Activated naive CD8-positive, alpha-beta T cell treated with anti-CD3 and anti-CD28 coated beads, Interleukin-2, amount 10 ng/mL, durations not matched to agents 7 days and 5 days (primary cell): ENCODE measurements around the gene ZNG1A. TPM values are rescaled to one million over a fixed set of nuclear protein-coding genes. Genes with fewer than 3 reads are reported as not detected.
"Not testable (repeated sequence)": the region's sequence is repeated elsewhere in the genome, so short reads cannot be mapped to it uniquely, and the experiment has no call there.

Experiments used
- ATAC-seq: fragments of 150-1000 bp; cut with Tn5 transposase; one replicate; pipeline ENCODE4 v1.10.0; 2021; ENCODE audit warnings: low read depth, moderate library complexity
- POLR2A ChIA-PET: fragments of 350-600 bp; sonication (Branson Sonifier 250); formaldehyde crosslinking; loops from one replicate; lab custom pipeline; 2021; ENCODE audit warnings: antibody characterized with exemption; lab: Charles Lee
- DNase-seq: peaks from one replicate; pipeline ENCODE4 v3.0.0; 2021
- H3K27ac Mint-ChIP-seq: one replicate; pipeline ENCODE4 v1.8.0; 2022; ENCODE audit warnings: mild to moderate bottlenecking, mixed read lengths
- H3K27me3 Mint-ChIP-seq: one replicate; pipeline ENCODE4 v1.8.0; 2022; ENCODE audit warnings: mild to moderate bottlenecking, moderate library complexity, mixed read lengths
- H3K36me3 Mint-ChIP-seq: one replicate; pipeline ENCODE4 v1.8.0; 2021; ENCODE audit warnings: mild to moderate bottlenecking, mixed read lengths
- H3K4me1 Mint-ChIP-seq: one replicate; pipeline ENCODE4 v1.8.0; 2021; ENCODE audit warnings: mixed read lengths
- H3K4me3 Mint-ChIP-seq: one replicate; pipeline ENCODE4 v1.8.0; 2022; ENCODE audit warnings: mild to moderate bottlenecking, moderate library complexity, mixed read lengths
- H3K9me3 Mint-ChIP-seq: one replicate; pipeline ENCODE4 v1.8.0; 2021; ENCODE audit warnings: mixed read lengths
- total RNA-seq, 2 experiments: library from RNA; stranded (reverse); gene quantifications; one replicate each; pipeline ENCODE4 v1.2.3, GENCODE V29; 2021

The ZNG1A gene
- total RNA-seq, 2 experiments from 2014 or later: 26.4 to 27.5 TPM

GRCh38 chr9:214648-215493 lies 36.0 kb upstream of the ZNG1A start, which contains the start of gene DOCK8:
TSS of gene DOCK8 (plus strand) at chr9:214865. CDS start at chr9:214977, 112 bp downstream.
- Mint-ChIP-seq H3K36me3 (peaks cover 21% of the 10 kb centered on the region), H3K9me3 (no peaks in the 10 kb centered on the region), H3K27ac (peak within 1 kb of the TSS; percentile 88), H3K4me1 (peaks cover 22% of the 10 kb centered on the region), H3K4me3 (peak within 1 kb of the TSS; percentile 87), H3K27me3 (no peaks in the 10 kb centered on the region)
- ATAC-seq (peak; percentile 82), DNase-seq (peak; percentile 85)
- POLR2A ChIA-PET: interaction anchor here (1.1 to 4.3 kb wide), 17 partner anchors 10 to 92 kb away, joined by 3 to 129 read pairs (median 7); no protein-coding TSS in a partner anchor

- H3K4me1 Mint-ChIP-seq: peaks cover 21% of the 10 kb centered on the region
- no peak for DNase-seq
- peak overlapping the region; percentile 87 for H3K4me3 Mint-ChIP-seq
- peaks cover 21% of the 10 kb centered on the region for H3K36me3 Mint-ChIP-seq
- H3K27me3 Mint-ChIP-seq: peaks cover 1% of the 10 kb centered on the region
- H3K27ac Mint-ChIP-seq: peak overlapping the region; percentile 76
- ATAC-seq: no peak
- H3K9me3 Mint-ChIP-seq: no peaks in the 10 kb centered on the region
- POLR2A ChIA-PET: interaction anchor here (0.5 to 4.3 kb wide), 13 partner anchors 10 to 141 kb away, joined by 3 to 129 read pairs (median 11); no protein-coding TSS in a partner anchor
These were observed 35.4 kb upstream of the ZNG1A start for GRCh38 chr9:214351-214647.

- peak overlapping the region; percentile 87 for H3K4me3 Mint-ChIP-seq
- peaks cover 21% of the 10 kb centered on the region for H3K36me3 Mint-ChIP-seq
- H3K27ac Mint-ChIP-seq: peak overlapping the region; percentile 76
- DNase-seq, ATAC-seq, H3K9me3 Mint-ChIP-seq, H3K27me3 Mint-ChIP-seq: not testable (repeated sequence)
- POLR2A ChIA-PET: interaction anchor here (0.5 to 4.3 kb wide), 11 partner anchors 10 to 141 kb away, joined by 3 to 129 read pairs (median 12); no protein-coding TSS in a partner anchor
- H3K4me1 Mint-ChIP-seq: peaks cover 22% of the 10 kb centered on the region
These were observed 35.0 kb upstream of the ZNG1A start for GRCh38 chr9:213901-214300.

GRCh38 chr9:212297-212696 lies 33.4 kb upstream of the ZNG1A start:
- peaks cover 18% of the 10 kb centered on the region for H3K4me1 Mint-ChIP-seq
- no peak overlapping the region for H3K27ac Mint-ChIP-seq
- peaks cover 11% of the 10 kb centered on the region for H3K27me3 Mint-ChIP-seq
- POLR2A ChIA-PET: interaction anchor here (2.1 kb wide), 1 partner anchor 60 kb away, joined by 5 read pairs; no protein-coding TSS in a partner anchor
- ATAC-seq (no peak), DNase-seq (no peak)
- H3K4me3 Mint-ChIP-seq: no peak overlapping the region
- H3K9me3 Mint-ChIP-seq: no peaks in the 10 kb centered on the region
- H3K36me3 Mint-ChIP-seq: peaks cover 12% of the 10 kb centered on the region

GRCh38 chr9:211557-211956 lies 32.7 kb upstream of the ZNG1A start:
- Mint-ChIP-seq H3K4me3 (no peak overlapping the region), H3K4me1 (peaks cover 10% of the 10 kb centered on the region), H3K27me3 (peaks cover 13% of the 10 kb centered on the region), H3K36me3 (peaks cover 5% of the 10 kb centered on the region), H3K27ac (no peak overlapping the region), H3K9me3 (no peaks in the 10 kb centered on the region)
- ATAC-seq: no peak
- POLR2A ChIA-PET: interaction anchor here (0.5 to 2.1 kb wide), 4 partner anchors 8 to 70 kb away, joined by 3 to 5 read pairs (median 4); no protein-coding TSS in a partner anchor
- no peak for DNase-seq

- Mint-ChIP-seq H3K9me3 (no peaks in the 10 kb centered on the region), H3K4me1 (peaks cover 8% of the 10 kb centered on the region), H3K36me3 (peaks cover 2% of the 10 kb centered on the region), H3K27ac (no peak overlapping the region), H3K27me3 (peaks cover 15% of the 10 kb centered on the region), H3K4me3 (no peak overlapping the region)
- DNase-seq: no peak
- POLR2A ChIA-PET: interaction anchor here (0.5 to 2.1 kb wide), 4 partner anchors 8 to 71 kb away, joined by 3 to 5 read pairs (median 4); no protein-coding TSS in a partner anchor
- ATAC-seq: no peak
These were observed 32.2 kb upstream of the ZNG1A start for GRCh38 chr9:211036-211435.

- DNase-seq (no peak), ATAC-seq (no peak)
- Mint-ChIP-seq H3K27me3 (peaks cover 15% of the 10 kb centered on the region), H3K9me3 (no peaks in the 10 kb centered on the region), H3K4me3 (no peak overlapping the region), H3K36me3 (no peaks in the 10 kb centered on the region), H3K27ac (no peak overlapping the region), H3K4me1 (peaks cover 5% of the 10 kb centered on the region)
- POLR2A ChIA-PET: no interaction called here
These were observed 30.4 kb upstream of the ZNG1A start for GRCh38 chr9:209143-209758.

GRCh38 chr9:206481-206880 lies 27.6 kb upstream of the ZNG1A start:
- no peaks in the 10 kb centered on the region for H3K36me3 Mint-ChIP-seq
- H3K9me3 Mint-ChIP-seq: no peaks in the 10 kb centered on the region
- DNase-seq (no peak), ATAC-seq (no peak)
- H3K4me3 Mint-ChIP-seq: no peak overlapping the region
- peaks cover 18% of the 10 kb centered on the region for H3K27me3 Mint-ChIP-seq
- H3K27ac Mint-ChIP-seq: no peak overlapping the region
- H3K4me1 Mint-ChIP-seq: peaks cover 5% of the 10 kb centered on the region
- POLR2A ChIA-PET: no interaction called here

GRCh38 chr9:199601-200000 lies 20.7 kb upstream of the ZNG1A start:
- not testable (repeated sequence) for H3K4me1 Mint-ChIP-seq

GRCh38 chr9:178140-178825 lies 573 bp downstream of the ZNG1A start:
- ATAC-seq, H3K9me3 Mint-ChIP-seq, POLR2A ChIA-PET, H3K27me3 Mint-ChIP-seq, H3K36me3 Mint-ChIP-seq, H3K4me1 Mint-ChIP-seq, DNase-seq: not testable (repeated sequence)
- H3K4me3 Mint-ChIP-seq: peak overlapping the region; percentile 80
- H3K27ac Mint-ChIP-seq: peak overlapping the region; percentile 85

More at GRCh38 chr9:199601-200000, 20.7 kb upstream of the ZNG1A start:
- POLR2A ChIA-PET, H3K4me3 Mint-ChIP-seq, H3K27ac Mint-ChIP-seq, DNase-seq, H3K36me3 Mint-ChIP-seq, H3K9me3 Mint-ChIP-seq, ATAC-seq, H3K27me3 Mint-ChIP-seq: not testable (repeated sequence)

- POLR2A ChIA-PET, ATAC-seq, H3K4me3 Mint-ChIP-seq, H3K36me3 Mint-ChIP-seq, H3K4me1 Mint-ChIP-seq, H3K27me3 Mint-ChIP-seq, H3K27ac Mint-ChIP-seq, H3K9me3 Mint-ChIP-seq, DNase-seq: not testable (repeated sequence)
These were observed 9.1 kb downstream of the ZNG1A start for GRCh38 chr9:169757-170156.

- DNase-seq, H3K4me1 Mint-ChIP-seq, H3K36me3 Mint-ChIP-seq, H3K27ac Mint-ChIP-seq, POLR2A ChIA-PET, H3K4me3 Mint-ChIP-seq, ATAC-seq, H3K9me3 Mint-ChIP-seq, H3K27me3 Mint-ChIP-seq: not testable (repeated sequence)
These were observed 19.0 kb downstream of the ZNG1A start for GRCh38 chr9:159871-160270.

GRCh38 chr9:151173-151572 lies 27.7 kb downstream of the ZNG1A start:
- H3K4me3 Mint-ChIP-seq, POLR2A ChIA-PET, DNase-seq, H3K27ac Mint-ChIP-seq, H3K9me3 Mint-ChIP-seq, ATAC-seq, H3K27me3 Mint-ChIP-seq, H3K4me1 Mint-ChIP-seq, H3K36me3 Mint-ChIP-seq: not testable (repeated sequence)
